HG03457 (cell line): ENCODE data around the gene MIS18A.
A peak's percentile ranks its signal among the peaks of the same experiment; 100 is the strongest.
"Not testable (repeated sequence)": the region's sequence is repeated elsewhere in the genome, so short reads cannot be mapped to it uniquely, and the experiment has no call there.

Experiments used
- ATAC-seq: cut with Tn5 transposase; IDR thresholded peaks from one replicate; pipeline ENCODE4 v1.9.1; 2021; ENCODE audit warnings: moderate number of reproducible peaks; ENCODE audit not compliant: unreplicated experiment

Gene MIS18A

DNA sequence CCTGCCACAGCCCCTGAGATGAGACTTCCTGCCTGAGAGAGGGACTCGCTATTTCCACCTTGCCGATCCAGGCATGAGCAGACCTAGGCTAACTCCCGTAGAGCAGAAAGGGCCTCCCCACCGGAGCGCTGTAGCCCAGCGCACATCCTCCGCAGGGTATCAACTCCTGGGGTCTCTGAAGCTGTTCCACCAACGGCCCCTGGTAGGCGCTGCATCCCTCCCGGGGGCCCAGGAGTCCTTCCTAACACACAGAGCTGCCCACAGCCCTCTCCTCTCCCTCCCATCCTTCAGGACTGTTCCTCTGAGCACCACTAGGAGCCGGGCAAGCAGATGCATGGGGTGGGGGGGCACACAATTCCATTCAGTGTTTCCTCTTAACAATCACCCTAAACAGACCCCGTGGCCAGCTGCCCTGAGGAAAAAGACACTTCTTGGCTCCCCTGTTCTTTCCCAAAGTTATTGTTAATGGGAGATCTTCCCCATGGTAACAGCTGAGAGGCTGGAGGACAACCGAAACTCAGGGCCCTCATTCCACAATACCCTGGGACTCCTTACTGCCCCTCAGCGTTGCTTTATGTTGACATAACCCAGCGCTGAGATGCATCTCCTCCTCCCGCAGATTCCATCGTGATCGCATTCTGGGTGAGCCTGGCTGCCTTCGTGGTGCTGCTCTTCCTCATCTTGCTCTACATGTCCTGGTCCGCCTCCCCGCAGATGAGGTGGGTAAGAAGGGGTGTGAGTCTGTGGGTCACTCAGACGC lies 27.4 kb upstream of the MIS18A start:
- no peak for ATAC-seq

DNA sequence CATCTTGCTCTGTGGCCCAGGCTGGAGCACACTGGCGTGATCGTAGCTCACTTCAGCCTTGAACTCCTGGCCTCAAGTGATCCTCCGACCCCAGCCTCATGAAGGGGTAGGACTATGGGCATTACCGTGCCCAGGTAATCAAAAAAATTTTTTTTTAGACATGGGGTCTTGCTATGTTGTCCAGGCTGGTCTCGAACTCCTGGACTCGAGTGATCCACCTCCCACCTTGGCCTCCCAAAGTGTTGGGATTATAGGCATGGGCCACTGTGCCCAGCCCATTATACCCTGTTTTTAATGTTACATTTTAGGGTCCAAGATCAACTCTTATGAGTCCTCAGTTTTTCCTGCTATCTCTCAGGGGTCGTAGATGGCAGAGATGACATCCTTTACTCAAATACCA lies 26.1 kb upstream of the MIS18A start:
- ATAC-seq, result no peak

DNA sequence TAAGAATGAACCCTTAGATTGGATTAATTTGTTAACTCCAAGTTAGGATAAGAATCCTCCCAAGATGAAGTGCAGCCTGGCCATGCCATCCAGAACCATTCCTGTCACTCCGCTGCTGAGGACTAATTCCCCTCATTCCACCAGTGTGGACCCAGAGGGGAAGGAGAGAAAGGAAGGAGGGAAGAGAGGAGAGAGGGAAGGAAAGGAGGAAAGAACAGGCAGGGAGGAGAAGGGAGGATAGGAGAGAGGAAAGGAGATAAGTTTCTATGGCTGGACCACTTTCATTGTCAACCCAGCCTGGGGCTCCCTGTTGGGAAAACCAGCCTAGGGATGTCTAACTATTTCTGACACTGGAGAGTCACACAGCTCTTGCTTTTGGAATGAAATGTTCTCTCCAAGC lies 24.5 kb upstream of the MIS18A start:
- ATAC-seq, result no peak

DNA sequence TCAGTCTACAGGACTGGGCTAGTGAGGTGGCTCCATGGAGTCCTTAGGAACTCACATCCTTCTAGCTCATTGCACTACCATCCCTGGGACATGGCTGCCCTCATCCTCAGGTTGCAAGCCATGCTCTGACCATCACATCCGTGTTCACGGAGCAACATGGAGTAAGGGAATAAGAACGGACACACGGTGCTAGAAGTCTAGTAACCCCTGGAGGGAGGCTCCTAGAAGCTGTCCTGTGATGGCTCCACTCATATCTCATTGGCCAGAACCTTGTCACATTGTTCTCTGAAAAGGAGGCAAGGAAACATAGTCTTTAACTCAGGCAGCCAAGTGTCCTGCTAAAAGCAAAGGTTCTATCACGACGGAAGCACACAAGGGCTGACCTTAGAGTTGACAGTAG lies 23.7 kb upstream of the MIS18A start:
- ATAC-seq, result no peak

DNA sequence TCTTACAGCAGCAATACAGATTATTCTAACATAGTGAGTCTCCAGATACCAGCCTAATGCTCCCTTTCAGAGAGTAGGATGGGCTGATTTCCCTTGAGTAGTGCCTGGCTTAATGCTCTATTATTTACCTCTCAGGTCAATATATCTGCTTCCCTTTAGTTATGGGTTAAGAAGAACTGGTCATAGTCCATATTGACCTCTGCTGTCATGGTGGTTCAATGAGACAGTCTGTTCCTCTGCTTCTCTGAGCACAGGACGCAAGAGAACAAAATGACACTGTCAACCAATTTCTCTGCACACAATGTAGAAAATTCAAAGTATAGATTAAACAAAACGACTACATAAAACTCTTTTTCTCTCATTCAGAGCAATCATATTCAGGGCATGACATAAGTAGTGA lies 22.7 kb upstream of the MIS18A start:
- ATAC-seq, result no peak

DNA sequence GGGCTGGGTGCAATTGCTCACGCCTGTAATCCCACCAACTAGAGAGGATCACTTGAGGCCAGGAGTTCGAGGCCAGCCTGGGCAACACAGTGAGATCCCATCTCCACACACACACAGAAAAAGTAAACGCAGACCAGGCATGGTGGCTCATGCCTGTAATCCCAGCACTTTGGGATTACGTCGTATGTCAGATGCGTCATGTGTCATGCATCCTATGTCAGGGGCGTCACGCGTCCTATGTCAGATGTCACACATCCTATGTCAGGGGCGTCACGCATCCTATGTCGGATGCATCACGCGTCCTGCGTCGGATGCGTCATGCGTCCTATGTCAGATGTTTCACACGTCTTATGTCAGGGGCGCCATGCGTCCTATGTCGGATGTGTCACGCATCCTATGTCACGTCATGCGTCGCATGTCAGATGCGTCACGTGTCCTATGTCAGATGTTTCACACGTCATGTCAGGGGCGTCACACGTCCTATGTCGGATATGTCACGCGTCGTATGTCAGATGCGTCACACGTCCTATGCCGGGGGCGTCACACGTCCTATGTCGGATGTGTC lies 21.4 kb upstream of the MIS18A start:
- ATAC-seq, result no peak

DNA sequence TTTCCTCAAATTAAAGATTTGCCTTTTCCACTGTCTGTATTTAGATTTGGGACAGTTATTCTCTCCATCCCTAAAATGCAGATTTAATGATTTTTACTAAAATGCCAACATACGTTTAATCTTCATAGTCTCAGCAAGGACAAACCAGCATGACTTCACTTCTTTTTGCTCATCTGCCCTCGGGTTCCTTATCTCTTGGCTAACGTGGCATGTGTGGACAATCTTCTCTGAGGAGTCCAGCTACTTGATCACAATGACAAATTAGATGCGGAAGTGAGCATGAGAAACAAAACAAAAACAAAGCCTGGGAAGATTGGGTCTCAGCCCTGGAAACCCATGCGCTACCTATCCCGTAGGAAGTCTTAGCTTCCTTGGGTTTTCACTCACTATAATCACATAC lies 20.8 kb upstream of the MIS18A start:
- no peak for ATAC-seq

DNA sequence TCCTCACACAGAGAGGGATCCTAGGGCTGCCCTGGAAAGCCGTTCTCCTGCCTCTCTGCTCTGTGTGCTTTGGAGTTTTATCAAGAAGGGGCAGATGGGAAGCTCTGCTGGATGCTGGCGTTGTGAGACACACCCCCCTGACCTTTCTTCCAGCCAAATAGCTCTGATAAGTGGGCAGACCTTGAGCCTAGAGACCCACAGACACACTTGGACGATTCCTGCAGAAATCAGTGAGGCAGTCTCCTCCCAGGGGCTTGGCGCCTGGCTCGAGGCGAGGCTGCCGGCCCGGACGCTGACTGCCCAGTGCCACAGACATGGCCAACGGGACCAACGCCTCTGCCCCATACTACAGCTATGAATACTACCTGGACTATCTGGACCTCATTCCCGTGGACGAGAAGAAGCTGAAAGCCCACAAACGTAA lies 19.8 kb upstream of the MIS18A start, which contains the start of gene MRAP:
Gene MRAP (plus strand): TSS at position 198 of the 424 bp plus-strand sequence. CDS start 117 bp downstream, at position 315.
- ATAC-seq, result no peak

DNA sequence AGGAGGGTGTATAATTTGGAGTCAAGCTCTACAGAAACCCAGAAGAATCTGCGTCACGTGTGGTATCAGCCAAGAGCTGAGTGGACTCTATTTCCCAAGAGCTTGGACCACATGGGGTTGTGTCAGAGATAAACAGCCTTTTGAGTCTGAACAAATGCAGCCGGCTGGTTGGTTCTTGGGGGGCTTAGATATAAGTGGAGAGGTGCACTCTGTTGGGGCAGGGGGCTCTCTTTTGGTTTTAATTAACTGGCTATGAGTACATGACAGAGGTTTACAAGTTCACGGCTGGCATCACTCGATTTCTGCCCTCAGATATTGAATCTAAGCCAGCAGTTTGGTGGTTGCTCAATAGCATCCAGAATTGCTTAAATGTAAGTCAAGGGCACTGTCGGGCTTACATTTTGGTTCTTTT lies 19.3 kb upstream of the MIS18A start:
- no peak for ATAC-seq

DNA sequence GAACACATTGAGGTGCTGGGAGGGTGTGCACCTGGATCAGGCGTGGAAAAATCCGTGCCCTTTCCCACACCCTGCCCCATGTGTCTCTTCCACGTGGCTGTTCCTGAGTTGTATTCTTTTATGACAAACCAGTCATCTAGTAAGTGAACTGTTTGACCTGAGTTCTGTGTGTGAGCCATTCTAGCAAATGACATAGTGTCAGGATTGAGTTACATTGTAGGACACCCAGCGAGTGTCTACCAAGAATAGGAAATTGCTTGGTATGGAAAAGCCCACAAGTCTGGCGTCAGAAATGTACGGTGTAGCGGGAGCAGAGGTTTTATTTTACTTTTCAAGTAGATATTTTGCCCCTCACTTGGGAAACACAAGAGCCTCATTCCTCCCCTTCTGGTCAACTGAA lies 18.6 kb upstream of the MIS18A start:
- no peak for ATAC-seq

DNA sequence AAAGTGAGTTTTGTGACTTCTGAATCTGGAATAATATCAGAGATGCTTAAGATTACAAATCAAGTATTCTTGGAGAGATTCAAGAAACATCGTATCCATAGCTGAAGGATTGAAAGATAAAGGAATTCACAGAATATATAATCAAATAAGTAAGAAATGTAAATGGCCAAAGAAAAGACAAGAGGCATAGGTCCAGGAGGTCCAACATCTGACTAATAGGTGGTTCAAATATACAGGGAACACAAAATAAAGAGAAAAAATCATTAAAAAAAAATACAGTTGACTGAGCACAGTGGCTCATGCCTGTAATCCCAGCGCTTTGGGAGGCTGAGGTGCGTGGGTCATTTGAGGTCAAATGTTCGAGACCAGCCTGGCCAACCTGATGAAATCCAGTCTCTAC lies 6.6 kb upstream of the MIS18A start:
- ATAC-seq, result no peak

DNA sequence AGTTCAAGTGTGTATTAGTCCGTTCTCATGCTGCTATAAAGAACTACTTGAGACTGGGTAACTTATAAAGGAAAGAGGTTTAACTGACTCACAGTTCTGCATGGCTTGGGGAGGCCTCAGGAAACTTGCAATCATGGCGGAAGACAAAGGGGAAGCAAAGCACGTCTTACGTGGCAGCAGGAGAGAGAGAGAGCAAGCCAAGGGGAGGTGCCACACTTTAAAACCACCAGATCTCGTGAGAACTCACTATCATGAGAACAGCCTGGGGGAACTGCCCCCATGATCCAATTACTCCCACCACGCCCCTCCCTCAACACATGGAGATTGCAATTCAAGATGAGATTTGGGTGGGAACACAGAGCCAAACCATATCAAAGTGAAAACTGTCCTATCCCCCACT lies 4.1 kb upstream of the MIS18A start:
- no peak for ATAC-seq

DNA sequence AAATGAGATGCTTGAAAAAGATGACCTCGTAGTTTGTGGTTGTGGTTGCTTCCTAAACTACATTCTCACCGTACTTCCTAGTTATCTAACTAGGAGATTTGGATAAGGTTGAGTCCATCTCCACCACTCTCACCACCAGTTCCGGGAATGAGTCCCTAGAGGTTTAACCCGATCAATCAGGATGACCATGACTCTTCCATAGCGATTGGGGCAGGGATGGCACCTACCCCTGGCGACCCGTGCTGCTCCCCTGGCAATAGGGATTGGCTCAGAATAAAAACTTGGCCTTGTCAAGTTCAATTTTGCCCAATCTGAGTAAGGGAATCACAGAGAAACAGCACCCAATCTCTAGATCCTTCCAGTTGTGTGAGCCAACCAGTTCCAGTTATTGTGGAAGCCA lies 2.7 kb upstream of the MIS18A start:
- ATAC-seq, result no peak

DNA sequence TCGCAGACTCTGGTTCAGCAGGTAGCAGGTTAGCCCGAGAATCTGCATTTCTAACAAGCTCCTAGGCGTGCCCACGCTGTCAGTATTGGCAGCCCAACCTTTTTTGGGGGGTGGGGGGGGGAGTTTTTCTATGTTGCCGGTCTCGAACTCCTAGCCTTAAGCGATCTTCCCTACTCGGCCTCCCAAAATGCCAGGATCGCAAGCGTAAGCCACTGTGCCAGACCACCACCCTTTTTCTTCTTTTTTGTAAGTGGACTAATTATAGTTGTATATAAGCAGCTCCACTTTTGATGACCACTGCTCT lies 480 bp upstream of the MIS18A start:
- no peak for ATAC-seq

DNA sequence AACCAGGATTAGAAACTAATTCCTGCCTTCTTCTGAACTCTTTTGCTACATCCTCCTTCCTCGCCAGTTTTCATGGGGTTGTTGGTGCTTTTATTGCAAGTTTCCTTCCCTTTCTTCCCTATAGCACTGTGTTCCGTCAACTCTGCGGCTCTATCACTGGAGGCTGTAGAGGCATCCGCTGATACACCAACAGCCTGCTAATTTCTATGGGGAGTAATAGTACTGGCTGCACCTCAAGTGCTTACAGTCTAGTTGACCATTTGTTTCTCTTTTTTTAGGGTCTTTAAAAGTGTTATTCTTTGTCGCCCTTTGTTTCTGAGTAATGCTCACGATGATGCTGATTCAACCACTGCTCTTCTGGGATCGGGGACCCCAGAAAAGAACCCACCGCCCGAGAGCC lies 746 bp downstream of the MIS18A start:
- ATAC-seq, result no peak

DNA sequence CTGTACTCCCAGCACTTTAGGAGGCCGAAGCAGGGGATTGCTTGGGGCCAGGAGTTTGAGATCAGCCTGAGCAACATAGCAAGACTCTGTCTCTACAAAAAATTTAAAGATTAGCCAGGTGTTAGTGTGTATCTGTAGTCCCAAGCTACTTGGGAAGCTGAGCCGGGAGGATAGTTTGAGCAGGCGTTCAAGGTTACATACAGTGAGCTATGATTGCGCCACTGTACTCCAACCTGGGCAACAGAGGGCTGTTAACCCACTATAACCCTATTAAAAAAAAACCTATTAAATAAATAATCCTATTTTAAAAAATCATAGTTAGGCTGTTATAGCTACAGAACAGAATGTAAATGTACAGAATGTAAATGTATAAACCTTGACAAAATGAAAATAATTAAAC lies 2.2 kb downstream of the MIS18A start:
- ATAC-seq, result no peak

DNA sequence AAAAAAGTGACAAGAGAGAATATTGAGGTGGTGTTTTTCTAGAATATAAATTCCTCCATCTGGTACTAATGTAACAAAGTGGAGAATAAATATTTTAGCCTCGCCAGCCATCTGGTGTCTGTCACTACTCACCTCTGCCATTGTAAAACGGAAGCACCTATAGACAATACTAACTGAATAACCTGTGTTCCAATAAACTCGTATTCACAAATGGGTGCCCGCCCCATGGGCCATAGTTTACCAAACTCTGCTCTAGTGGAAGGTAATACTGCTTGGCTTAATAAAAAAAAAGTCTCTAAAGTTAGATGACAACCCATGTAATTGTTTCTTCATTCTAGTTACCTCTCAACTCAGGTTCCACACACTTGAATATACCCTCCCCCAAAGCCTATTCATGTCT lies 8.1 kb downstream of the MIS18A start:
- no peak for ATAC-seq

DNA sequence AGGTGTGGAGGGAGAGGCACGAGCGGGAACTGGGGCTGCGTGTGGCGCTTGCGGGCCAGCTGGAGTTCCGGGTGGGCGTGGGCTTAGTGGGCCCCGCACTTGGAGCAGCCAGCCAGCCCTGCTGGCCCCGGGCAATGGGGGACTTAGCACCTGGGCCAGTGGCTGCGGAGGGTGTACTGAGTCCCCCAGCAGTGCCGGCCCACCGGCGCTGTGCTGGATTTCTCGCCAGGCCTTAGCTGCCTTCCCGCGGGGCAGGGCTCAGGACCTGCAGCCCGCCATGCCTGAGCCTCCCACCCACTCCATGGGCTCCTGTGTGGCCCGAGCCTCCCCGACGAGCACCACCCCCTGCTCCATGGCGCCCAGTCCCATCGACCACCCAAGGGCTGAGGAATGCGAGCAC lies 13.5 kb downstream of the MIS18A start:
- not testable (repeated sequence) for ATAC-seq

DNA sequence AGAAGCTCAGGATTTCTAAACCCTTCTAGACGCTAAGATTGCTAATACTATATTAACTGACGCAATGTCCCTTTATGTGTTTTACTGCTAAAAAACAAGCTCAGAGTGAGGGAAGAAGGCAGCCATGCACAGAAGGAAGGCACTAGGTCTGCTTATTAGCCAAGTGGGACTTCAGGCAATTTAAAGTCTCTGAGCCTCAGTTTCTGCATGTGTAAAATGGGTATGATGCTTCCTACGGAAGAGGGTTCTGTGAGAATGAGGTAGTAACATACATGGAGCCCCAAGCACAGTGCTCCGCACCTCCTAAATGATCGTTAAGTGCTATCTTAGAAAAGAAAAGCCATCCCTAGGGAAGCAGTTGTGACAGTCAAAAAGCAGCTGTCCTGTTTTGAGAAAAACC lies 16.9 kb downstream of the MIS18A start:
- ATAC-seq, result no peak

DNA sequence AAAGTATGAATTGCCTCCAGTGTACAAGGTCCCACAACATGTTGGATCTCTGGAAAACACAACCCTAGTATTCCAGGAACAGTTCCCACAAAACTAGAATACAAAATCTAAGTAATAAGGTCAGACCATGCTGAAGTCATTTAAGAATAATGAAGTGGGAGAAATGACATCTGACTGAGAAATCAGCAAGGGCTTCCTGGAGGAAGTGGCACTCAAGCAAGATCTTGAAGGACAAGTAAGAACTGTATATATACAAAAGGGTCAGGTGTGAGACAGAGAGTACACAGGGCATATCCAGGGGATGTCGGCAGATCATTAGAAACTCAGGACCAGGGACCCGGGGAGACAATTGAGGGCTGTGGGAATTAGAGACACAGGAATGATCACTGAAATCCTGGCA lies 18.7 kb downstream of the MIS18A start:
- no peak for ATAC-seq

DNA sequence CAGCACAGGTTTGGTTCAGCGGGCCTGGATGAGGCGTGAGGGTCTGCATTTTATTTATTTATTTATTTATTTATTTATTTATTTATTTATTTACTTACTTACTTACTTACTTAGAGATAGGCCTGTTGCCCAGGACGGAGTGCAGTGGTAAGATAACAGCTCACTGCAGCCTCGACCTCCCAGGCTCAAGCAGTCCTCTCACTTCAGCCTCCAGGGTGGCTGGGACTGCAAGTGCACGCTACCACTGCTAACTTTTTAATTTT lies 20.1 kb downstream of the MIS18A start:
- not testable (repeated sequence) for ATAC-seq

DNA sequence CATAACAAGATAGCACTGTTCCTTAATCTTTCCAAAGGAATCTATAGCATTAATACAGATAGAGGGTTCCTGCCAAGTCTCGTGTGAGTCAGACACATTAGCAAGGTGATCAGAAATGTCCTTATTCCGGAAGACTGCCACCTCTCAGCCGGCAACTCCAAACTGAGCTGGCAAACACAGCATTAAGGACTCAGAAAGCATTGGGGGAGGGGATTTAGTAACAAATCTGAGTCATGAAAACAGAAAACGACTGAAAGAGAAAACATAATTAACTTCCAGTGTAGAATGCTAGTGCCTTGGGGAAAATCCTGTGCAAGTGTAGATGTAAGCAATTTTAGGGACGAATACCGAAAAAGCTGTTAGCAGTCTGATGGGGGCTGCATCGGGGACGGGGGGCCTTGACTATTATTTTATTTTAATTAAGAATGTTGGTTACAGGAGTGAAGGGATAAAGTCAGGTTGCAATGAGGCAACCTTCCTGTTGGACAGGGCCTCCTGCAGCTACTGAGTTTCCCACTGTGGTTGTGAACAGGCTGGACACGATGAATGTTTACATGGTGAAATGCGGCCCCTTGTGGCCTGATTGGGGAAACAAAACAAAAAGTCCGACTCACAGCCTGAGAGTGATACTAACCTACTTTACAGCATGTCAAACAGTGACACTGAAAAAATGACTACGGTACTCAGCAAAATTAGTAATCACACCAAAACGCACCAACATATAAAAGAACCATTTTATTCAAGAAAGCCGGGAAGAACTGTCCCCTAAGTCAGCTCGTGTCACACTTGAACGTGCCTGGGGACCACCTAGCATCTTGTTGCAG lies 20.7 kb downstream of the MIS18A start:
- ATAC-seq, result peak; percentile 59
